ENCODE data around the gene CRY1. TPM values are rescaled to one million over a fixed set of nuclear protein-coding genes. Genes with fewer than 3 reads are reported as not detected.
A peak's percentile ranks its signal among the peaks of the same experiment; 100 is the strongest.

CRY1 gene
- total and polyA plus RNA-seq, 9 of the 15 experiments (the other 6 are each of a cell fraction or from before 2014, with no cell fraction given), result 8.7 to 33.3 (median 25.2) TPM

DNA sequence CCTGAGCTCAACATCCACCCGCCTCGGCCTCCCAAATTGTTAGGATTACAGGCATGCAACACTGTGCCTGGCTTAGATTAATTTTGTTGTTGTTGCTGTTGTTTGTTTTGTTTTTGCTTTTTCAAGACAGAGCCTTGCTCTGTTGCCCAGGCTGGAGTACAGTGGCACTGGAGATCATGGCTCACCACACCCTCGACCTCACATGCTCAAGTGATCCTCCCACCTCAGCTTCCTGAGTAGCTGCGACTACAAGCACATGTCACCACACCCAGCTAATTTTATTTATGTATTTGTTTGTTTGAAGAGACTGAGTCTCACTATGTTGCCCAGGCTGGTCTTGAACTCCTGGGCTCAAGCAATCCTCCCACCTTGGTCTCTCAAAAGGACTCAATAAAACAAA lies 26.7 kb downstream of the CRY1 start:
- ChIA-PET POLR2A (interaction anchor here (0.9 kb wide), 1 partner anchor 27 kb away, joined by 4 read pairs; no protein-coding TSS in a partner anchor), CTCF (ENCODE audit: low intra/inter-chr PET ratio) (no interaction called here)
- Histone ChIP-seq H3K9me1 (ENCODE audit: control insufficient read depth, insufficient read depth, low read length) (no peaks in the 10 kb centered on the region), H3K27ac (ENCODE audit: extremely low read depth, low read depth, low read length) (no peak overlapping the region), H3K27me3 (ENCODE audit: control insufficient read depth in 2 of 2, insufficient read depth in 2 of 2, low read length in 2 of 2) (no peaks in the 10 kb centered on the region), H3K79me2 (ENCODE audit: control insufficient read depth, insufficient read depth, low read length) (0 out of 3 replicates have a peak, but pooled peaks cover 2% of the 10 kb centered on the region), H3K9ac (ENCODE audit: insufficient read depth in 1 of 2, low read depth in 2 of 2, low read length in 2 of 2) (no peak overlapping the region), H4K20me1 (replicated peaks; ENCODE audit: control insufficient read depth, insufficient read depth, low read length) (no peaks in the 10 kb centered on the region), H3K9me3 (replicated peaks; ENCODE audit: control insufficient read depth, insufficient read depth, low read depth, low read length) (no peaks in the 10 kb centered on the region), H2AFZ (ENCODE audit: low read depth, low read length) (no peak overlapping the region), H3K4me2 (ENCODE audit: insufficient read depth, low read length) (no peak overlapping the region), H3K36me3 (ENCODE audit: control insufficient read depth, insufficient read depth, low read length) (no peaks in the 10 kb centered on the region; the same call in 2 of the 3 replicates), H3K4me3 (no peak overlapping the region), H3K4me1 (replicated peaks in 1 of 2; ENCODE audit: control insufficient read depth in 2 of 2, insufficient read depth in 2 of 2, low read length in 2 of 2) (no peaks in the 10 kb centered on the region)
- DNase-seq (ENCODE audit: extremely low read depth in 1 of 4, low spot score in 3 of 4) (no peak), ATAC-seq (peak; percentile 59), FAIRE-seq (peak; percentile 78)
- in situ Hi-C loops (cut with MboI) (no loop called here), intact Hi-C loops (cut with micrococcal nuclease) (no loop called here)
- 57% methylated on average over 4 of the region's 4 CpGs for WGBS (ENCODE audit: insufficient coverage, low coverage, missing lambda C conversion rate)
- BruUV-seq (replicated peaks), result no TSS peak
- TF ChIP-seq, protein P1, sequence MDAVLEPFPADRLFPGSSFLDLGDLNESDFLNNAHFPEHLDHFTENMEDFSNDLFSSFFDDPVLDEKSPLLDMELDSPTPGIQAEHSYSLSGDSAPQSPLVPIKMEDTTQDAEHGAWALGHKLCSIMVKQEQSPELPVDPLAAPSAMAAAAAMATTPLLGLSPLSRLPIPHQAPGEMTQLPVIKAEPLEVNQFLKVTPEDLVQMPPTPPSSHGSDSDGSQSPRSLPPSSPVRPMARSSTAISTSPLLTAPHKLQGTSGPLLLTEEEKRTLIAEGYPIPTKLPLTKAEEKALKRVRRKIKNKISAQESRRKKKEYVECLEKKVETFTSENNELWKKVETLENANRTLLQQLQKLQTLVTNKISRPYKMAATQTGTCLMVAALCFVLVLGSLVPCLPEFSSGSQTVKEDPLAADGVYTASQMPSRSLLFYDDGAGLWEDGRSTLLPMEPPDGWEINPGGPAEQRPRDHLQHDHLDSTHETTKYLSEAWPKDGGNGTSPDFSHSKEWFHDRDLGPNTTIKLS (IDR thresholded peaks at IDR 0.05; ENCODE audit: borderline replicate concordance, low read depth), result no peak
- TF ChIP-seq, protein P2, sequence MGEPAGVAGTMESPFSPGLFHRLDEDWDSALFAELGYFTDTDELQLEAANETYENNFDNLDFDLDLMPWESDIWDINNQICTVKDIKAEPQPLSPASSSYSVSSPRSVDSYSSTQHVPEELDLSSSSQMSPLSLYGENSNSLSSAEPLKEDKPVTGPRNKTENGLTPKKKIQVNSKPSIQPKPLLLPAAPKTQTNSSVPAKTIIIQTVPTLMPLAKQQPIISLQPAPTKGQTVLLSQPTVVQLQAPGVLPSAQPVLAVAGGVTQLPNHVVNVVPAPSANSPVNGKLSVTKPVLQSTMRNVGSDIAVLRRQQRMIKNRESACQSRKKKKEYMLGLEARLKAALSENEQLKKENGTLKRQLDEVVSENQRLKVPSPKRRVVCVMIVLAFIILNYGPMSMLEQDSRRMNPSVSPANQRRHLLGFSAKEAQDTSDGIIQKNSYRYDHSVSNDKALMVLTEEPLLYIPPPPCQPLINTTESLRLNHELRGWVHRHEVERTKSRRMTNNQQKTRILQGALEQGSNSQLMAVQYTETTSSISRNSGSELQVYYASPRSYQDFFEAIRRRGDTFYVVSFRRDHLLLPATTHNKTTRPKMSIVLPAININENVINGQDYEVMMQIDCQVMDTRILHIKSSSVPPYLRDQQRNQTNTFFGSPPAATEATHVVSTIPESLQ (CRISPR knock-in tag; IDR thresholded peaks at IDR 0.05), result no peak
- TF ChIP-seq, protein P3, sequence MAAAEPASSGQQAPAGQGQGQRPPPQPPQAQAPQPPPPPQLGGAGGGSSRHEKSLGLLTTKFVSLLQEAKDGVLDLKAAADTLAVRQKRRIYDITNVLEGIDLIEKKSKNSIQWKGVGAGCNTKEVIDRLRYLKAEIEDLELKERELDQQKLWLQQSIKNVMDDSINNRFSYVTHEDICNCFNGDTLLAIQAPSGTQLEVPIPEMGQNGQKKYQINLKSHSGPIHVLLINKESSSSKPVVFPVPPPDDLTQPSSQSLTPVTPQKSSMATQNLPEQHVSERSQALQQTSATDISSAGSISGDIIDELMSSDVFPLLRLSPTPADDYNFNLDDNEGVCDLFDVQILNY (CRISPR knock-in tag; IDR thresholded peaks at IDR 0.05), result no peak
- TF ChIP-seq CREB1 (IDR thresholded peaks at IDR 0.05) (no peak), CREB1 (CRISPR knock-in tag; IDR thresholded peaks at IDR 0.05) (no peak), RBM22 (IDR thresholded peaks at IDR 0.05; ENCODE audit: low read depth, low read length, poor library complexity, severe bottlenecking) (no peak), ZNF79 (CRISPR knock-in tag; IDR thresholded peaks at IDR 0.05; ENCODE audit: low read depth) (no peak)
- TF ChIP-seq, protein P4, sequence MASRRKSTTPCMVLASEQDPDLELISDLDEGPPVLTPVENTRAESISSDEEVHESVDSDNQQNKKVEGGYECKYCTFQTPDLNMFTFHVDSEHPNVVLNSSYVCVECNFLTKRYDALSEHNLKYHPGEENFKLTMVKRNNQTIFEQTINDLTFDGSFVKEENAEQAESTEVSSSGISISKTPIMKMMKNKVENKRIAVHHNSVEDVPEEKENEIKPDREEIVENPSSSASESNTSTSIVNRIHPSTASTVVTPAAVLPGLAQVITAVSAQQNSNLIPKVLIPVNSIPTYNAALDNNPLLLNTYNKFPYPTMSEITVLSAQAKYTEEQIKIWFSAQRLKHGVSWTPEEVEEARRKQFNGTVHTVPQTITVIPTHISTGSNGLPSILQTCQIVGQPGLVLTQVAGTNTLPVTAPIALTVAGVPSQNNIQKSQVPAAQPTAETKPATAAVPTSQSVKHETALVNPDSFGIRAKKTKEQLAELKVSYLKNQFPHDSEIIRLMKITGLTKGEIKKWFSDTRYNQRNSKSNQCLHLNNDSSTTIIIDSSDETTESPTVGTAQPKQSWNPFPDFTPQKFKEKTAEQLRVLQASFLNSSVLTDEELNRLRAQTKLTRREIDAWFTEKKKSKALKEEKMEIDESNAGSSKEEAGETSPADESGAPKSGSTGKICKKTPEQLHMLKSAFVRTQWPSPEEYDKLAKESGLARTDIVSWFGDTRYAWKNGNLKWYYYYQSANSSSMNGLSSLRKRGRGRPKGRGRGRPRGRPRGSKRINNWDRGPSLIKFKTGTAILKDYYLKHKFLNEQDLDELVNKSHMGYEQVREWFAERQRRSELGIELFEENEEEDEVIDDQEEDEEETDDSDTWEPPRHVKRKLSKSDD (conservative IDR thresholded peaks at IDR 0.05; ENCODE audit: low read length), result no peak
- TF ChIP-seq, protein P5, sequence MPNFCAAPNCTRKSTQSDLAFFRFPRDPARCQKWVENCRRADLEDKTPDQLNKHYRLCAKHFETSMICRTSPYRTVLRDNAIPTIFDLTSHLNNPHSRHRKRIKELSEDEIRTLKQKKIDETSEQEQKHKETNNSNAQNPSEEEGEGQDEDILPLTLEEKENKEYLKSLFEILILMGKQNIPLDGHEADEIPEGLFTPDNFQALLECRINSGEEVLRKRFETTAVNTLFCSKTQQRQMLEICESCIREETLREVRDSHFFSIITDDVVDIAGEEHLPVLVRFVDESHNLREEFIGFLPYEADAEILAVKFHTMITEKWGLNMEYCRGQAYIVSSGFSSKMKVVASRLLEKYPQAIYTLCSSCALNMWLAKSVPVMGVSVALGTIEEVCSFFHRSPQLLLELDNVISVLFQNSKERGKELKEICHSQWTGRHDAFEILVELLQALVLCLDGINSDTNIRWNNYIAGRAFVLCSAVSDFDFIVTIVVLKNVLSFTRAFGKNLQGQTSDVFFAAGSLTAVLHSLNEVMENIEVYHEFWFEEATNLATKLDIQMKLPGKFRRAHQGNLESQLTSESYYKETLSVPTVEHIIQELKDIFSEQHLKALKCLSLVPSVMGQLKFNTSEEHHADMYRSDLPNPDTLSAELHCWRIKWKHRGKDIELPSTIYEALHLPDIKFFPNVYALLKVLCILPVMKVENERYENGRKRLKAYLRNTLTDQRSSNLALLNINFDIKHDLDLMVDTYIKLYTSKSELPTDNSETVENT (CRISPR knock-in tag; IDR thresholded peaks at IDR 0.05), result no peak

Measured in K562 (cell line).